OCI-LY7 (cell line): ENCODE data around the gene MAPRE2. TPM values are rescaled to one million over a fixed set of nuclear protein-coding genes. Genes with fewer than 3 reads are reported as not detected.

Experiments
- BruUV-seq: library from RNA; stranded (reverse); fragments of 400-500 nt; replicated peaks from 2 replicates; lab custom pipeline; 2021; lab: Mats Ljungman, UMichigan
- CTCF ChIA-PET: fragments of 300-600 bp; sonication (Branson Sonifier 250); formaldehyde crosslinking; loops from one replicate; lab custom pipeline; 2022; ENCODE audit warnings: antibody characterized with exemption; ENCODE audit not compliant: unreplicated experiment; lab: Charles Lee
- POLR2A ChIA-PET: fragments of 300-600 bp; sonication (Branson Sonifier 250); formaldehyde crosslinking; loops from one replicate; lab custom pipeline; 2022; ENCODE audit warnings: antibody characterized with exemption; lab: Charles Lee
- DNase-seq: peaks from one replicate; pipeline ENCODE4 v3.0.0-alpha.2; 2015; ENCODE audit warnings: low spot score
- H2AFZ ChIP-seq: fragments of 200-600 bp; sonication (generic), shearing (Covaris generic); 2 replicates; pipeline ENCODE4 v1.6.1; 2014; ENCODE audit warnings: mild to moderate bottlenecking, antibody characterized with exemption, low read length, moderate library complexity
- H3K27ac ChIP-seq: fragments of 200-600 bp; sonication (generic); 2 replicates; pipeline ENCODE4 v1.5.1; 2014; ENCODE audit warnings: mixed run types, low read depth, mild to moderate bottlenecking, moderate library complexity, low read length, inconsistent platforms; ENCODE audit not compliant: poor library complexity, severe bottlenecking
- H3K36me3 ChIP-seq: fragments of 200-600 bp; sonication (generic); 2 replicates; pipeline ENCODE4 v1.6.1; 2014; ENCODE audit warnings: mild to moderate bottlenecking, antibody characterized with exemption, low read length, moderate library complexity, mixed read lengths; ENCODE audit not compliant: insufficient read depth
- H3K4me1 ChIP-seq: fragments of 200-600 bp; sonication (generic); 2 replicates; pipeline ENCODE4 v1.5.1; 2014; ENCODE audit warnings: mild to moderate bottlenecking, low read length; ENCODE audit not compliant: insufficient read depth, poor library complexity, severe bottlenecking
- H3K4me2 ChIP-seq: fragments of 200-600 bp; sonication (generic); 2 replicates; pipeline ENCODE4 v1.6.1; 2014; ENCODE audit warnings: mild to moderate bottlenecking, low read length
- H3K4me3 ChIP-seq: fragments of 200-600 bp; sonication (generic); 2 replicates; pipeline ENCODE4 v1.5.1; 2014; ENCODE audit warnings: mild to moderate bottlenecking, low read depth, low read length; ENCODE audit not compliant: poor library complexity, severe bottlenecking
- H3K79me2 ChIP-seq: fragments of 200-600 bp; sonication (generic); 2 replicates; pipeline ENCODE4 v1.6.1; 2016; ENCODE audit warnings: low read depth, mild to moderate bottlenecking, low read length, moderate library complexity, mixed read lengths; ENCODE audit not compliant: insufficient read depth
- H3K9me2 ChIP-seq: fragments of 200-600 bp; sonication (generic); 2 replicates; pipeline ENCODE4 v1.6.1; 2016; ENCODE audit warnings: mild to moderate bottlenecking, low read length, mixed read lengths; ENCODE audit not compliant: insufficient read depth
- H3K9me3 ChIP-seq: fragments of 200-600 bp; sonication (generic); 2 replicates; pipeline ENCODE4 v1.6.1; 2014; ENCODE audit warnings: mild to moderate bottlenecking, mixed run types, low read length, mixed read lengths
- H4K20me1 ChIP-seq: fragments of 200-600 bp; sonication (generic); 2 replicates; pipeline ENCODE4 v1.6.1; 2014; ENCODE audit warnings: mild to moderate bottlenecking, antibody characterized with exemption, low read length, moderate library complexity, mixed read lengths; ENCODE audit not compliant: insufficient read depth
- CTCF ChIP-seq: fragments of 200-600 bp; sonication (generic); conservative IDR thresholded peaks from 2 replicates; pipeline ENCODE4 v1.5.1; 2014; ENCODE audit warnings: mild to moderate bottlenecking, antibody characterized with exemption, low read length, moderate library complexity, mixed read lengths
- EZH2phosphoT487 ChIP-seq: fragments of 200-600 bp; sonication (generic); IDR thresholded peaks from 2 replicates; pipeline ENCODE4 v1.6.1; 2018; ENCODE audit warnings: low read depth, borderline replicate concordance, mild to moderate bottlenecking, mixed run types, antibody characterized with exemption, low read length, moderate library complexity, mixed read lengths
- intact Hi-C: fragments of 100-400 bp; cut with micrococcal nuclease; formaldehyde crosslinking; loops from one replicate; pipeline ENCODE4 v1.10.0; 2022; ENCODE audit not compliant: unreplicated experiment
- total RNA-seq, 2 experiments: library from RNA; depleted of rRNA in 1 of 2; stranded (reverse); fragments of >200 nt in 1 of 2; shearing (Covaris generic) in 1 of 2; gene quantifications; 2 replicates each; pipeline ENCODE4 v1.2.3, GENCODE V29; 2014 to 2022

The MAPRE2 gene
- total RNA-seq, 2 experiments from 2014 or later = 17.1 to 35.2 TPM

GRCh38 chr18:35182151-35182550 is 140.9 kb downstream of the MAPRE2 start:
- no peak for DNase-seq
- Histone ChIP-seq H3K4me2 (no peak overlapping the region), H3K9me3 (no peaks in the 10 kb centered on the region), H2AFZ (no peak overlapping the region), H3K27ac (no peak overlapping the region), H3K4me3 (no peak overlapping the region), H3K79me2 (no peaks in the 10 kb centered on the region), H3K36me3 (no peaks in the 10 kb centered on the region; the same call in 1 of the 2 replicates), H3K4me1 (peaks cover 17% of the 10 kb centered on the region), H3K9me2 (no peaks in the 10 kb centered on the region), H4K20me1 (no peaks in the 10 kb centered on the region)
- ChIA-PET CTCF (no interaction called here), POLR2A (no interaction called here)
- TF ChIP-seq EZH2phosphoT487 = no peak
- no peak for TF ChIP-seq CTCF
- intact Hi-C loops = no loop called here
- no TSS peak for BruUV-seq

GRCh38 chr18:35183886-35184285 is 142.7 kb downstream of the MAPRE2 start:
- no peaks in the 10 kb centered on the region for H3K79me2 ChIP-seq
- DNase-seq = no peak
- TF ChIP-seq EZH2phosphoT487 (no peak), CTCF (no peak)
- ChIA-PET CTCF (no interaction called here), POLR2A (interaction anchor here (0.8 kb wide), 1 partner anchor 44 kb away, joined by 4 read pairs; no protein-coding TSS in a partner anchor)
- no TSS peak for BruUV-seq
- no peaks in the 10 kb centered on the region for H3K9me2 ChIP-seq
- H3K36me3 ChIP-seq = no peaks in the 10 kb centered on the region
- no peaks in the 10 kb centered on the region for H3K9me3 ChIP-seq
- H3K4me3 ChIP-seq = no peak overlapping the region
- intact Hi-C loops = no loop called here
- H4K20me1 ChIP-seq = no peaks in the 10 kb centered on the region
- no peak overlapping the region for H3K4me2 ChIP-seq
- H3K4me1 ChIP-seq = peaks cover 17% of the 10 kb centered on the region
- H2AFZ ChIP-seq = no peak overlapping the region
- H3K27ac ChIP-seq = no peak overlapping the region

GRCh38 chr18:35185771-35186170 is 144.6 kb downstream of the MAPRE2 start:
- no TSS peak for BruUV-seq
- Histone ChIP-seq H3K9me3 (no peaks in the 10 kb centered on the region), H3K27ac (no peak overlapping the region), H2AFZ (no peak overlapping the region), H3K36me3 (no peaks in the 10 kb centered on the region), H3K4me1 (peaks cover 10% of the 10 kb centered on the region), H3K4me2 (no peak overlapping the region), H3K4me3 (no peak overlapping the region), H3K9me2 (no peaks in the 10 kb centered on the region), H4K20me1 (no peaks in the 10 kb centered on the region), H3K79me2 (no peaks in the 10 kb centered on the region)
- no peak for DNase-seq
- ChIA-PET POLR2A (no interaction called here), CTCF (no interaction called here)
- TF ChIP-seq CTCF (no peak), EZH2phosphoT487 (no peak)
- intact Hi-C loops = no loop called here
